ENCODE measurements around the gene ITGAX.
A peak's percentile ranks its signal among the peaks of the same experiment; 100 is the strongest.

The ITGAX gene

DNA sequence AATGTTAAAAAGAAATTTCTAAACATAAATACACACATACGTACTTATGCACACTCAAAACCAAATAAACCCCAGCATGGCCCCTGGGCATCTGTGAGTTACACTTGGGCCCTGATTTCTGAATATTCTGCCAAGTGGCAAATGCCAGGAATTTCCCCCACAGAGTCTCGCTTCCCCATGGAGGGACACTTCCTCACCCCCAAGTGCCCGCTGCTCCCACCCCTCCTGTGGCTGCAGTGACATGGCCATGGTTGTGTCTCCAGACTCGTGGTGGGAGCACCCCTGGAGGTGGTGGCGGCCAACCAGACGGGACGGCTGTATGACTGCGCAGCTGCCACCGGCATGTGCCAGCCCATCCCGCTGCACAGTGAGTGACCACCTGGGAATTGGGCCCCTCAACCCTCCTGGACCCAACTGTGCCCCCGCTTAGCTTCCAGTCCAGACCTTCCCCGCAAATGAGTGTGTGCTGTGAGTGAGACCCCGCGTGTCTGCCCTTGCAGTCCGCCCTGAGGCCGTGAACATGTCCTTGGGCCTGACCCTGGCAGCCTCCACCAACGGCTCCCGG is 42.2 kb downstream of the ITGAX start:
- Histone ChIP-seq H2AFZ (ENCODE audit: insufficient read depth, low read length, poor library complexity) (no peak overlapping the region), H2BK12ac (ENCODE audit: low read length) (no peak overlapping the region), H3K9me3 (ENCODE audit: insufficient read depth, low read depth, low read length) (peaks cover 11% of the 10 kb centered on the region), H3K4me1 (ENCODE audit: control insufficient read depth in 1 of 2, insufficient read depth in 2 of 2, low read length in 2 of 2) (no peaks in the 10 kb centered on the region), H3K79me2 (ENCODE audit: control insufficient read depth, insufficient read depth, low read length, poor library complexity) (no peaks in the 10 kb centered on the region), H3K4me2 (ENCODE audit: low read length) (no peak overlapping the region), H3K9ac (ENCODE audit: low read length) (no peak overlapping the region), H3K23ac (ENCODE audit: low read length) (no peak overlapping the region), H2AK5ac (ENCODE audit: low read length) (no peak overlapping the region), H4K91ac (ENCODE audit: low read depth, low read length) (no peak overlapping the region), H3K27me3 (ENCODE audit: insufficient read depth, low read length) (no peaks in the 10 kb centered on the region), H2BK5ac (ENCODE audit: low read depth, low read length, poor library complexity) (no peak overlapping the region), H3K18ac (ENCODE audit: low read length) (no peak overlapping the region), H3K36me3 (ENCODE audit: control insufficient read depth in 1 of 2, insufficient read depth in 2 of 2, low read length in 2 of 2) (no peaks in the 10 kb centered on the region), H3K79me1 (ENCODE audit: low read length) (no peaks in the 10 kb centered on the region), H3K27ac (ENCODE audit: low read depth, low read length) (no peak overlapping the region), H4K12ac (ENCODE audit: low read depth, low read length) (peak overlapping the region; percentile 45), H4K8ac (ENCODE audit: low read depth, low read length) (no peak overlapping the region), H2BK120ac (ENCODE audit: insufficient read depth, low read length, poor library complexity) (no peak overlapping the region), H3K4me3 (ENCODE audit: low read depth, low read length) (no peak overlapping the region), H3K14ac (ENCODE audit: low read length) (no peak overlapping the region), H3K4ac (ENCODE audit: low read depth, low read length) (no peak overlapping the region)
- DNase-seq = peak in 1 of 2 donors; percentile 10
- WGBS (ENCODE audit: extremely low coverage, insufficient coverage, insufficient read length) = no CpG with 5 or more reads among the region's 18 CpGs

- H3K23ac ChIP-seq (ENCODE audit: low read length) = no peak overlapping the region
- no peak overlapping the region for H3K4me3 ChIP-seq (ENCODE audit: low read depth, low read length)
- no peak overlapping the region for H4K8ac ChIP-seq (ENCODE audit: low read depth, low read length)
- H3K4me2 ChIP-seq (ENCODE audit: low read length) = no peak overlapping the region
- H2BK12ac ChIP-seq (ENCODE audit: low read length) = no peak overlapping the region
- H3K18ac ChIP-seq (ENCODE audit: low read length) = no peak overlapping the region
- no peak overlapping the region for H2AFZ ChIP-seq (ENCODE audit: insufficient read depth, low read length, poor library complexity)
- no peak for DNase-seq
- no peaks in the 10 kb centered on the region for H3K27me3 ChIP-seq (ENCODE audit: insufficient read depth, low read length)
- H3K9me3 ChIP-seq (ENCODE audit: insufficient read depth, low read depth, low read length) = peaks cover 11% of the 10 kb centered on the region
- WGBS (ENCODE audit: extremely low coverage, insufficient coverage, insufficient read length) = no CpG with 5 or more reads among the region's 9 CpGs
- H3K79me2 ChIP-seq (ENCODE audit: control insufficient read depth, insufficient read depth, low read length, poor library complexity) = no peaks in the 10 kb centered on the region
- H3K4ac ChIP-seq (ENCODE audit: low read depth, low read length) = no peak overlapping the region
- H3K27ac ChIP-seq (ENCODE audit: low read depth, low read length) = no peak overlapping the region
- no peaks in the 10 kb centered on the region for H3K4me1 ChIP-seq (ENCODE audit: control insufficient read depth in 1 of 2, insufficient read depth in 2 of 2, low read length in 2 of 2)
- H3K36me3 ChIP-seq (ENCODE audit: control insufficient read depth in 1 of 2, insufficient read depth in 2 of 2, low read length in 2 of 2) = no peaks in the 10 kb centered on the region
- no peak overlapping the region for H3K14ac ChIP-seq (ENCODE audit: low read length)
- no peak overlapping the region for H4K12ac ChIP-seq (ENCODE audit: low read depth, low read length)
- H4K91ac ChIP-seq (ENCODE audit: low read depth, low read length) = no peak overlapping the region
- no peak overlapping the region for H2BK120ac ChIP-seq (ENCODE audit: insufficient read depth, low read length, poor library complexity)
- no peak overlapping the region for H2BK5ac ChIP-seq (ENCODE audit: low read depth, low read length, poor library complexity)
- H3K9ac ChIP-seq (ENCODE audit: low read length) = no peak overlapping the region
- H3K79me1 ChIP-seq (ENCODE audit: low read length) = no peaks in the 10 kb centered on the region
- no peak overlapping the region for H2AK5ac ChIP-seq (ENCODE audit: low read length)
Observed at GRCh38 chr16:31397701-31398100, 42.7 kb downstream of the ITGAX start.

DNA sequence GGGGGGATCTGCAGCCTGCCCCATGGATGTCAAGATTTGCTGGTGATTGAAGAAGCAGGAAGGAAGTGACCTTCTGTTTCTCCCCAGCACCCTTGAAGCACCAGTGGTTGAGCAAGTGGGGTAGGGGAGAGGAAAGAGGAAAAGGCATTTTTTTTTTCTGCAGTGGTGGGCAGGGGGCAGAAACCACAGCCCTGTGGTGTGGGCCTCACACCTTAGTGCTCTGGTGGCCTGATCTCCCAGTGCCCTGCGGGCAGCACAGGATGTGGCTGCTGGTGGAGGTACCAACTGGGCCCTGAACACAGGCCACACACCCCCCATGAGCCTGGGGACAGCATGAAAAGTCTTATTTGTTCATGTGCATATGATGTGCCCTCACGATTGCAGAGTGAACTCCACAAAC is 45.2 kb downstream of the ITGAX start:
- no peaks in the 10 kb centered on the region for H3K79me2 ChIP-seq (ENCODE audit: control insufficient read depth, insufficient read depth, low read length, poor library complexity)
- H4K8ac ChIP-seq (ENCODE audit: low read depth, low read length) = no peak overlapping the region
- no peak overlapping the region for H3K4me3 ChIP-seq (ENCODE audit: low read depth, low read length)
- no peak overlapping the region for H3K18ac ChIP-seq (ENCODE audit: low read length)
- no peak overlapping the region for H2BK5ac ChIP-seq (ENCODE audit: low read depth, low read length, poor library complexity)
- no peak overlapping the region for H2BK120ac ChIP-seq (ENCODE audit: insufficient read depth, low read length, poor library complexity)
- no peak overlapping the region for H2BK12ac ChIP-seq (ENCODE audit: low read length)
- no peak overlapping the region for H4K12ac ChIP-seq (ENCODE audit: low read depth, low read length)
- H2AFZ ChIP-seq (ENCODE audit: insufficient read depth, low read length, poor library complexity) = no peak overlapping the region
- H3K9me3 ChIP-seq (ENCODE audit: insufficient read depth, low read depth, low read length) = peaks cover 11% of the 10 kb centered on the region
- no peaks in the 10 kb centered on the region for H3K4me1 ChIP-seq (ENCODE audit: control insufficient read depth in 1 of 2, insufficient read depth in 2 of 2, low read length in 2 of 2)
- no peaks in the 10 kb centered on the region for H3K36me3 ChIP-seq (ENCODE audit: control insufficient read depth in 1 of 2, insufficient read depth in 2 of 2, low read length in 2 of 2)
- no peak overlapping the region for H2AK5ac ChIP-seq (ENCODE audit: low read length)
- H3K9ac ChIP-seq (ENCODE audit: low read length) = no peak overlapping the region
- H3K27me3 ChIP-seq (ENCODE audit: insufficient read depth, low read length) = no peaks in the 10 kb centered on the region
- DNase-seq = no peak
- WGBS (ENCODE audit: extremely low coverage, insufficient coverage, insufficient read length) = no CpG with 5 or more reads among the region's 2 CpGs
- H3K14ac ChIP-seq (ENCODE audit: low read length) = no peak overlapping the region
- no peak overlapping the region for H3K4ac ChIP-seq (ENCODE audit: low read depth, low read length)
- no peaks in the 10 kb centered on the region for H3K79me1 ChIP-seq (ENCODE audit: low read length)
- H3K23ac ChIP-seq (ENCODE audit: low read length) = no peak overlapping the region
- H3K27ac ChIP-seq (ENCODE audit: low read depth, low read length) = no peak overlapping the region
- H4K91ac ChIP-seq (ENCODE audit: low read depth, low read length) = no peak overlapping the region
- no peak overlapping the region for H3K4me2 ChIP-seq (ENCODE audit: low read length)

- H3K27me3 ChIP-seq (ENCODE audit: insufficient read depth, low read length) = no peaks in the 10 kb centered on the region
- no peak overlapping the region for H4K8ac ChIP-seq (ENCODE audit: low read depth, low read length)
- H3K36me3 ChIP-seq (ENCODE audit: control insufficient read depth in 1 of 2, insufficient read depth in 2 of 2, low read length in 2 of 2) = no peaks in the 10 kb centered on the region
- H2BK12ac ChIP-seq (ENCODE audit: low read length) = no peak overlapping the region
- H3K4ac ChIP-seq (ENCODE audit: low read depth, low read length) = no peak overlapping the region
- no peak overlapping the region for H2AK5ac ChIP-seq (ENCODE audit: low read length)
- H3K9ac ChIP-seq (ENCODE audit: low read length) = no peak overlapping the region
- H3K14ac ChIP-seq (ENCODE audit: low read length) = no peak overlapping the region
- H3K4me3 ChIP-seq (ENCODE audit: low read depth, low read length) = no peak overlapping the region
- DNase-seq = no peak
- H3K79me1 ChIP-seq (ENCODE audit: low read length) = no peaks in the 10 kb centered on the region
- no peak overlapping the region for H3K27ac ChIP-seq (ENCODE audit: low read depth, low read length)
- no peak overlapping the region for H4K91ac ChIP-seq (ENCODE audit: low read depth, low read length)
- H2BK120ac ChIP-seq (ENCODE audit: insufficient read depth, low read length, poor library complexity) = no peak overlapping the region
- H3K9me3 ChIP-seq (ENCODE audit: insufficient read depth, low read depth, low read length) = peaks cover 11% of the 10 kb centered on the region
- no peak overlapping the region for H2BK5ac ChIP-seq (ENCODE audit: low read depth, low read length, poor library complexity)
- no peak overlapping the region for H4K12ac ChIP-seq (ENCODE audit: low read depth, low read length)
- no peak overlapping the region for H3K23ac ChIP-seq (ENCODE audit: low read length)
- no peaks in the 10 kb centered on the region for H3K4me1 ChIP-seq (ENCODE audit: control insufficient read depth in 1 of 2, insufficient read depth in 2 of 2, low read length in 2 of 2)
- H3K4me2 ChIP-seq (ENCODE audit: low read length) = no peak overlapping the region
- WGBS (ENCODE audit: extremely low coverage, insufficient coverage, insufficient read length) = no CpG with 5 or more reads among the region's 11 CpGs
- no peak overlapping the region for H2AFZ ChIP-seq (ENCODE audit: insufficient read depth, low read length, poor library complexity)
- no peak overlapping the region for H3K18ac ChIP-seq (ENCODE audit: low read length)
- H3K79me2 ChIP-seq (ENCODE audit: control insufficient read depth, insufficient read depth, low read length, poor library complexity) = no peaks in the 10 kb centered on the region
Observed at GRCh38 chr16:31401436-31401835, 46.5 kb downstream of the ITGAX start.

Measured in trophoblast cell (in vitro differentiated cells and primary cell).